Mesenteric fat pad (tissue), 1 donor: Measurements from ENCODE around the gene VRK3. TPM values are rescaled to one million over a fixed set of nuclear protein-coding genes. Genes with fewer than 3 reads are reported as not detected.
"Not testable (repeated sequence)": the region's sequence is repeated elsewhere in the genome, so short reads cannot be mapped to it uniquely, and the experiment has no call there.

Experiments used
- DNase-seq: peaks from one replicate; pipeline ENCODE4 v3.0.0-alpha.2; 2020; ENCODE audit warnings: low spot score
- total RNA-seq: library from RNA; stranded (reverse); fragmentation: NEBNext Ultra II Directional; extraction: Animal tissue kit (Norgen Biotek cat#: 25700); gene quantifications from one replicate; pipeline ENCODE4 v1.2.1, GENCODE V29; 2021
- donor health status: DM: yes; HTN: yes; CAD: no.

VRK3 gene
- total RNA-seq, 1 donor from 2014 or later, result 27.5 TPM

DNA sequence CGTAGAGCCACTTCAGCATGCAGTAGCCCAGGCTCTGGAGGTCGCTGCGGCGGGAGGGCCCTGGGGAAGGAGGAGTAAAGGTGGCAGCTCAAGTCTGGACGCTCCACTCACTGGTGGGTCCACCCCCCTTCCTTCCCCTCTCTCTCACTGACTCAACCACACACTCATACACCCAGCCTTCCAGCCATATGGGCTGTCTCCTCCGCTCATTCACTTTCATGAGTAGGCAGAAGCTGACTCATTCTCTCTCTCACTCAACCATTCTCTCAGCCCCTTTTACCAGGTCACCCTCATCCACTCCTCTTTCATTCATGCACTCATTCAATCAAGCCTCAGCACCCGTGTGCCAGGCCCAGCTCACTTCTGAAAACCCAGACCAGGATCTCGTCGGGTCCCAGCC, 36.7 kb downstream of the VRK3 start:
- no peak for DNase-seq

DNA sequence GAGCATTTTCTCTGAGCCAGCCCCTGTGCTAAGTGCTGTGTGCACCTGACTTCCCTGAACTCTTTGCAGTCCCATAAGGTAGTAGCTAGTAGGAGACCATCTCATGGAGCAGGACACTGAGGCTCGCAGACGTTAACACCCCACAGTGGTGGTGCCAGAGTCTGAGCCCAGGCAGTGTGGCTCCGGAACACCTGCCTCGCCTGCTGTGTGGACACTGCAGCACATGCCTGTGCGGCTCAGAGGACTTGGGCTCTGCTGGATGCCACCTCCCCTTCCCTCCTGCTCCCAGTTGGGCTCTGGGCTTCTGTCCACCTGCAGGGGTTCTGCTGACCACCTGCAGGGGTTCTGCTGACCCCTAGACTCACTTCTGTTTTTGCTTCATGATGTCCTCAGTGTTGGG, 37.2 kb downstream of the VRK3 start:
- DNase-seq, result no peak

DNA sequence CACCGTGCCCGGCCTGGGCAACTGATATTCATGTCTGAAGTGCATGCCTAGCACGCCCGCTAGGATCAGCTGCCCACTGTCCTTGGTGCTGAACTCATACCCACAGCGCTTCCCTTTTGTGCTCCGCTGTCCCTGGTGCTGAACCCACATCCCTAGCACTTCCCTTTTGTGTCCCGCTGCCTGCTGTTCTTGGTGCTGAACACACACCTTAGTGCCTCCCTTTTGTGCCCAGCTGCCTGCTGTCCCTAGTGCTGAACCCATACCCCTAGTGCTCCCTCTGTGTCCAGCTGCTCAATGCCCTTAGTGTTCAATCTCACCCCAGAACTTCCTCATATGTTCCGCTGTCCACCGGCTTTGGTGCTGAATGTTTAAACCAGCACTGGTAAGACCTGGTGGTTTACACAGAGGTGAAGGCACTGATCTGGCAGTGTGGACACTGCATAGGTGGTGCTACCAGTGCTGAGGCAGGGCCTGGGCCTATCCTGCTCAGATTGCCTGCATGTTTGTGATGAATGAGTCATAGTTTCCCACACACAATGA, 37.9 kb downstream of the VRK3 start:
- no peak for DNase-seq

DNA sequence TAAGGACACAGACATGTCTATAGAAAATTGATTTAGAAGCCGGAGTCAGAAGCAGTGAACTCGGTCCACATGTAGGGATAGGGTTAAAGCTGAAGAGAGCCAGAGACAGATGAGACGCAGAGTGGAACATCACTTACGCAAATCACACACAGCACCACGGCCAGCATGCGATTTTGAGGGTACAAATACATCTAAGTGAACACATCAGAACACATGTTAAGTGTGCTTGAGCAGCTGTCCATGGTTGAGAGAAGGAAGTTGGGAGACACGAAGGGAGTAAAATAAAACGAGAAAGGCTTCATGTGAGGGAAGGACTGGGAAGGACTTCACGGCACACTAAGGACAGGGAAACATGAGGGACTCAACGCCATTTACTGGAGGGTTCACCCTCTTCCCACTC, 38.8 kb downstream of the VRK3 start:
- no peak for DNase-seq

DNA sequence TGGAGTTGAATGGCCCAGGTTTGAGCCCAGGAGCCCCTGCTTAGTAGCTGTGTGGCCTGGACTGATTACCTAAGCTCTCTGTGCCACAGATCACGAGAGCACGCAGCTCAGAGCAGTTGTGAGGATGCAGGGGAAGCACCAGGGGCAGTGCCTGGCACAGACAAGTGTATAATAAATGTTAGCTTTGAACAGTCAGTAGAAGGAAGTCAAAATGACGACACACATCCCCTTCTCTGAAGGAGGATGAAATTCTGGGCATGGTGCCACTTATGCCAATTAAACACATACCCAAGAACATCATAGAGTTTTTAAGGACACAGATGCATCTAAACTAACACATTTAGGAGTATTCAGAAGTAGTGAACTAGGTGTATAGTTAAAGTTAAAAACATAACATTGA, 39.3 kb downstream of the VRK3 start:
- DNase-seq, result no peak

DNA sequence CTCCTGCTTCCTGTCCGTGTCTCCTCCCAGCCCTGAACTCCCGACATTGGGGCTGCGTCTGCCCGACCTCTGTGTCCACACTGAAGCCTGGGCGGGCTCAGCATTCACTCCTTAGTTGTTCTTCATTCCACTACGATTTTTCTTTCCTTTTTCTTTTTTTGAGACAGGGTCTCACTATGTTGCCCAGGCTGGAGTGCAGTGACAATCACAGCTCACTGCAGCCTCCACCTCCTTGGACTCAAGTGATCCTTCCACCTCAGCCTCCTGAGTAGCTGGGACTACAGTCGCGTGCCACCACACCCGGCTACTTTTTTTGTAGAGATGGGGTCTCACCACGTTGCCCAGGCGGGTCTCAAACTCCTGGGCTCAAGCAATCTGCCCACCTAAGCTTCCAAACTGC, 40.7 kb downstream of the VRK3 start:
- DNase-seq, result no peak

DNA sequence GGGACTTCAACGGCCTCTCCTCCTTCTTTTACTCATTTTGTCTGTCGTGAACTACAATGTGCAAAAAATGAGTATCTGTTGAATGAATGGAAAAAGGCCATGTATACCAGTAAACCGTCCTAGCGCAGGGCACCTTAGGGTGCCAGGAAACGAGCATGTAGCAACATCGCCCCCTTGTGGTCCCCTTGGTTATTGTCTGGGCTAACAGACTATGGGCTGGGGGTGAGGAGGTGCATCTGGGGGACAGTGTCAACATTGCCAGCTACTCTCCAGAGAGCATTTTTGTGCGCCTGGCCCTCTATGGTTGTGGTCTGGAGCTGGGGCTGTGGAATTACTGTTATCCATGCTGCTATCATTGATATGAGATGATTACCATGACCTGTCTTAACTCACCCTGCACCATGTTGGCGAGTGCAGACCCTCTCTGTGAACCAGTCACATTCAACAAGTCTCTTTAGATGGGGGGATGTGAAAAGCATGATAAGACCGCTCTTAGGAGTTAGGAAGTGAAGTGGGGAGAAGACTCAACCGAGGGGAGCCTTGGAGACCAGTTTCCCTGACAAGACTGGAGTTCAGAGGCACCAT, 41.4 kb downstream of the VRK3 start:
- no peak for DNase-seq

DNA sequence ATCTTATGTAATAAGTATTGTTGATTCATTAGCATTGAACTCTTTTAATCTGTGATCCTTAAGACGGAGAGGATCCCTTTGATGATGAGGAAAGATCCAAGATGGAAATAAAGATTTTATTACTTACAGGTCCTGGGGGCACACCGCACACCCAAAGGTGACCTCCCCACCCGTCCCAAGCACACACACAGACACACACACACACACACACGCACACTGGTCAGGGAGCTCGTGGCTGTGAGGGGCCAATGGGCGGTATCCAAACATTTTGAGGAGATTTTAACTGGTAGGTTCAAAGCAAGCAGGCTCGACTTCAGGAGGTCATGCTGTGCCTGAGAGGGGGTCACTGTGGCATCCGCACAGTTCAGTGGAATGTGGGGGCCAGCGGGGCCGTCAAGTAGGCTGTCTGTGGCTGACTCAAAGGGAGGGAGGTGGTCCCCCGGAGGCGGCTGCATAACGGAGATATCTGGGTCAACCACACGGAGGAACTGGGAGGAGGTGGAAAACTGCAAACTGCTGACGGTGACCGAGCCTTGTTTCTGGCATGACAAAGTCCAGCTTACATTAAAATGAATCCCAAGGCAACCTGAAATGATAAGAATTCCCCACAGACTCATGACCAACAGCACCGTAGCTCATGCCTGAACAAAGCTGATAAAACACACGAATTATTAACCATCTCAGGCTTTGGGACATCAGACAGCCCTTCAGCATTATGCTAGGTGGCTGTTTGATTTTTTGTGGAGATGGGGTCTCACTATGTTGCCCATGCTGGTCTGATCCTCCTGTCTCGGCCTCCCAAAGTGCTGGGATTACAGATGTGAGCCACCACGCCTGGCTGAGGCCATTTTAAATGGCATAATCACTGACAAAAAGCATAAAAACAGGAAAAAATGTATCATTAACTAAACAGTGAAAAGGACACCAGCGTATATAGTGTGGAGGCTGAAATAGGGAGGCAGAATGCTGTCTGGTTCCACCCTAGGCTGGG, 43.3 kb downstream of the VRK3 start:
- DNase-seq, result no peak

DNA sequence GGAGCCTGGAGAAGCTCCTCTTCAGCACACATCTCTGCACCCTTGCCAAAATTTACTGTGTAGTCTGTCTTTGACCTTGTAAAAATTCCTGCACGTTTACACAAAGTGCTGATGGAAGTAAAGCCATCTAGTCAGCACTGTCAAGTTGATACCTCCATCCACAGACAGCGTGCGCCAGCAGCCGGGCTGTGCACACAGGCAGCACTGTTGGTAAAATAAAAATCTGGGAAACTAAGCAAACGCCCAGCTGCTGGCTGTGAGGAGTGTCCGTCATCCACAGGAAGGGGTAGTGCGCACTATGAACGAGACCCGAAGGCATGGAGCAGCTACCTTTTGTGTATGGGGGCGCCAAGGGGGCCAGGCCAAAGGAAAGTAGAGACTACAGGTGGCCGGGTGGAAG, 46.8 kb downstream of the VRK3 start:
- DNase-seq, result no peak

DNA sequence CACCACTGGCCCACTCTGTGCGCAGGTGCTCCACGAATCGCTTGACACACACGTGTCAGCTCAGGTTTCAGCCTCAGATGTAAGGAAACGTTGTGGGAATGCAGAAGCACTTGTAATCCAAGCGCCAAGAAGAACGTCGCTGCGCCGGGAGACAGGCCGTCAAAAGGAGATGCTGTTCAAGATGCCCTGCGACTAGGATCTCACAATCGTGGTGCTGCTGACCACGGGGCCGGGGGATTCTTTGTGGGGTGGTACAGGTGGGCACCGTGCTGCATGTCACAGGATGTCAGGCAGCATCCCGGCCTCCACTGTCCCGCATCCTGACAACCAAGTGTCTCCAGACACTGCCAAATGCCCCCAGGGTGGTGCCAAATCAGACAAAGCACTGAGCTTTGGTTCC, 47.3 kb downstream of the VRK3 start:
- DNase-seq, result no peak

DNA sequence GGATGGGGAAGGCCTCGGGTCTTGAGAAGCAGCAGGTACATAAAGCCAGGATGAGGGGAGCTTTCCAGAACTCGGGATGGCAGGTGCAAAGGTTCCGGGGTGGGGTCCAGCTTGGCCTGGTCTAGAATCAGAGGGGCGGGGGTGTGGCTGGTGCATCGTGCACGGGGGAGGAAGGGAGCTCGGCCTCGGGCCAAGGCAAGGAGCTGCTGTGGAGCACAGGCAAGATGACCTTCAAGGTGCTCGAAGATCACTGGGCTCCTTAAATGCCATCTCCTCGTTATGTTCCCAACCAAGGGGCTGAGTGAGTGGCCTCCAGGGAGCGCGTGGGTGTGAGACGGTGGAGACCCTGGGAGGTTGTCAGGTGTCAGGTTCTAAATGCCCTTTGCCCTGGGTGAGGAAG, 48.1 kb downstream of the VRK3 start:
- DNase-seq, result no peak

DNA sequence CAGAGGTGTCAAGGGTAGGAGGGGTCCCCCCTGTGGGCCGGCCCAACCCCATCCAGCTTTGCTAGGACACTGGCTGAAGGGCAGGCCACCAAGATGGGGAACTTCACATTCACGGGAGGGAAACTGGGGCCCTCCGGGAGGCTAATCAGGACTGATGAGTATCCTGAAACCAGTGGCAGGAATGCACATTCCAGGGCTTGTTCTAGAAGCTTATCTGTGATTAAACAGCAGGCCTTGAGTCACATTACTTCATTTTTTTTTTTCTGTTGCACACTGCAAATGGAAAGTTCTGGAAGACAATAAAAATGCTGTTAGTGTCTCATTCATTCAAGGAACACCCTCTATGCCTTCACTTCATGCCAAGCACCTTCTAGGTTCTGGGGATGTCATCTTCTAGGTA, 48.7 kb downstream of the VRK3 start:
- no peak for DNase-seq

DNA sequence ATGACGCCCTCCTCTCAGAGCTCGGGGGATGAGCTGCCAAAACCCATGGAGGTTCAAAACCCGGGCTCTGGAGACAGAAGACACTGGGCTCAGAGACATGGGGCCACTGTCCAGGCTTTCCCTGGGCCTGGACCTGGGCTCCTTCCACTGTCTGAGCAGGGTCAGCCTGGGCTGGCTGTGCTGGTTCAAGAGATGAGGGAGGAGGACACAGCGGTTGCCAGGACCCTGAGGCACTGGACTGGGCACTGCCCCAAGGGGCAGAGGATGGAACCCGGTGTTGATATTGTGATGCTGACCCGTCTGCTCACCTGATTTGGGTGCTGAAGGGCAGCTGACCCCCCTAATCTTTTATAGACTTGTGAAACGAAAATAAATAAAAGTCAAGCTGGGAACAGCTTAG, 50.1 kb downstream of the VRK3 start:
- DNase-seq, result no peak

DNA sequence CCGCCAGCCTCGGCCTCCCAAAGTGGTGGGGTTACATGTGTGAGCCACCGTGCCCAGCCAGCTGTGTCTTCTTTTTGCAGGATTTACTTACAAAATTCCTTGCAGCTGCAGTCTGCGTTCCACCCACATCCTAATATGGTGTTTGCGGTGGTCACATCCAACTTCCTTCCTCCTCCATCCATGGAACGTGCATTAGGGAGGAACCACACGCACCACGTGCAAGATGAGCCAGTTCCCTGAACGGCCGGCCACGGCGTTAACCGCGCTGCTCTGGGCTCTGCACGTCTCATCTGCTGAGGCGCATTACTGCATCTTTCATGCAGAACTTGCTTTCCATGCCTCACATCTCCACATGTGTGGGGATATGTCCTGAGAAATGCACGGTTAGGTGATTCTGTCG, 51.2 kb downstream of the VRK3 start:
- no peak for DNase-seq

DNA sequence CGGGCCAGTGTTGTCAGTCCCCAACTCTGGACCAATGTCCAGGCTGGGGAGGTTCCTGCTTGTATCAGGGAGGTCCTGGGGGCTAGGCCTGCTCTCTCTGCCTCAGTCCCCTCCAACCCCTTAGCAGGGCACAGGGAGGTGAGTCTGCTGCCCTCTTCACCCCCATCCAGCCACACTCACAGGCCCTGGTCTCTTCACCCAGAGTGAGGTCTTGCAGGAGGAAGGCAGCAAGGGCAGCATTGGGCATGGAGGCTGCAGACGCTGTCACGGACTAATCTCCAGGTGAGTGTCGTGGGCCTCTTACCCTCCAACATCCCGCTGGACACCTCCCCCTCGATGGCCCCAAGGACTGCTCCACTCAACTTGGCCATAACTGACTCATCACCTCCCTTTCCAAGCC, 52.3 kb downstream of the VRK3 start:
- no peak for DNase-seq

DNA sequence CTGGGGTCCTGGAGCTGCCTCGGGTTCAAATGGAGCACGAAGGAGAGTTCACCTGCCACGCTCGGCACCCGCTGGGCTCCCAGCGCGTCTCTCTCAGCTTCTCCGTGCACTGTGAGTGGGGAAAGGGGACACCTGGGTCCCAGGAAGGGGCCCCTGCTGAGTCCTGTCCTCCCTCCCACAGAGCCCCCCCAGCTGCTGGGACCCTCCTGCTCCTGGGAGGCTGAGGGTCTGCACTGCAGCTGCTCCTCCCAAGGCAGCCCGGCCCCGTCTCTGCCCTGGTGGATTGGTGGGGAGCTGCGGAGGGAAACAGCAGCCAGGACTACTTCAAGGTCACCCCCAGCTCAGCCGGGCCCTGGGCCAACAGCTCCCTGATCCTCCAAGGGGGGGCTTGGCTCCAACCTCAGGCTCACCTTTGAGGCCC, 53.2 kb downstream of the VRK3 start:
- DNase-seq, result no peak

DNA sequence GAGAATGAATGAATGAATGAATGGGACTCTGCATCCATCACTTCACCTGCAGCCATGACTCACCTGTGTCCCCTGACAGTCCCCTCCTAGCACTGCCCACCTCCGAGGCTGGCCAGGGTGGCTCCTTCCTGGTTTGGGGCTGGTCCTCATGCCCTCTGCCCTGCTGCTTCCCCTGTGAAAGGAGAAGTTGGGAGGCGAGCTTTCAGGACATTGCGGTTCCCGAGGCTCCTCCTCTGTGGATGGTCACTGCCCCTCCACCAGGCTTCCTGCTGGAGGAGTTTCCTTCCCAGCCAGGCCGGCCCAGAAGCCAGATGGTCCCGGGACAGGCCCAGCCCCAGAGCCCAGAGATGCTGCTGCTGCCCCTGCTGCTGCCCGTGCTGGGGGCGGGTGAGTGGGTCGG, 55.8 kb downstream of the VRK3 start:
- not testable (repeated sequence) for DNase-seq

DNA sequence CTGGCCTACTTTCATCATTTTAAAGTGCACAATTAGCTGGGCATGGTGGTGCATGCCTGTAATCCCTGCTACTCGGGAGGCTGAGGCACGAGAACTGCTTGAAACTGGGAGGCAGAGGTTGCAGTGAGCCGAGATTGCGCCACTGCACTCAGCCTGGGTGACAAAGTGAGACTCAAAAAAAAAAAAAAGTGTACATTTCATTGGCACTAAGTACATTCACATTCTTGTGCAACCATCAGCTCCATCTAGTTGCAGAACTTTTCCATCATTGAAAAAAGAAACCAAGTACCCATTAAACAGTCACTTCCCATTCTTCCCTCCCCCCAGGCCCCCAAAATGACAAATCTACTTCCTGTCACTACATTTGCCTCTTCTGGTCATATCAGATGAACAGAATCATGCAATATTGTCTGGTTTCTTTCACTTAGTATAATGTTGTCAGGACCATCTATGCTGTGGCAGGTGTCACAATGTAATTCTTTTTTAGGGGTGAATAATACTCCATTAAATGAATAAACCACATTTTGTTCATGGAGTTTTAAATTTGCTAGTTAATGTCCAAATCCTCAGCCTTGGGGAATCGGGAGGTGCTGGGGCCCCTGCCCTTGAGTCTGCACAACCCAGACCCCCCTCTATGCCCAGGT, 56.8 kb downstream of the VRK3 start:
- no peak for DNase-seq

DNA sequence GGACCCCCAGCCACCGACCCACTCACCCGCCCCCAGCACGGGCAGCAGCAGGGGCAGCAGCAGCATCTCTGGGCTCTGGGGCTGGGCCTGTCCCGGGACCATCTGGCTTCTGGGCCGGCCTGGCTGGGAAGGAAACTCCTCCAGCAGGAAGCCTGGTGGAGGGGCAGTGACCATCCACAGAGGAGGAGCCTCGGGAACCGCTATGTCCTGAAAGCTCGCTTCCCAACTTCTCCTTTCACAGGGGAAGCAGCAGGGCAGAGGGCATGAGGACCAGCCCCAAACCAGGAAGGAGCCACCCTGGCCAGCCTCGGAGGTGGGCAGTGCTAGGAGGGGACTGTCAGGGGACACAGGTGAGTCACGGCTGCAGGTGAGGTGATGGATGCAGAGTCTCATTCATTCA, 64.2 kb downstream of the VRK3 start, which contains the start of gene SIGLEC11:
TSS of gene SIGLEC11 (minus strand) at position 193 of the 400 bp plus-strand sequence. CDS start at position 102, 91 bp downstream.
- not testable (repeated sequence) for DNase-seq

DNA sequence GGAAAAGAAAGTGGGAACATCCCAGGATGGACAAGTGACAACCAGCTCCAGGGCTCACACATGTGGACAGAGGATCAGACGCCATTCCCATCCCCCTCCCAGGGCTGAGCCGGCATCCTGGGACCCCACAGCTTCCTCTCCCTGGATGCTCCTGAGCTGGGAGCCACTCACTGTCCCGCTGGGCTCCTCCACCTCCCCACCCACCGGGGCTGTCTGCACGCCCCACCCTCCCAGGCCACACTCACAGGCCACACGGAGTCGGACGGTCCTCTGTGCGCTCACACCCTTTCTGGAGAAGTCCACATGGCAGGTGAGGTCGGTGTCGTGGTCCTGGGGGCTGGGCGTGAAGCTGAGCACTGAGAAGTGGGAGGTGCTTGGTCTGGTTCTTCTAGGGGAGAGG, 65.3 kb downstream of the VRK3 start:
- not testable (repeated sequence) for DNase-seq

DNA sequence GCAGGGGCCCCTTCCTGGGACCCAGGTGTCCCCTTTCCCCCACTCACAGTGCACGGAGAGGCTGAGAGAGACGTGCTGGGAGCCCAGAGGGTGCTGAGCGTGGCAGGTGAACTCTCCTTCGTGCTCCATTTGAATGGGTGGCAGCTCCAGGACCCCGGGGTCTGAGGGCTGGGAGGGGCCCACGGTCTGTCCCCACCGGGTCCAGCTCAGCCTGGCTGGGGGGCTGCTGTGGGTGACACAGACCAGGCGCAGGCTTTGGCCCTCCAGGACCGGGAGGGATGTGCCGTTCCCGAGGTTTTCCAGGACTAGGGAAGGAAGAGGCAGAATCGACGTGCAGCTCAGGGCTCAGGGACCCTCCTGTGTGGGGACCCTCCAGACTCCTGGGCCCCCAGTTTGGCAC, 66.6 kb downstream of the VRK3 start:
- DNase-seq, result not testable (repeated sequence)

DNA sequence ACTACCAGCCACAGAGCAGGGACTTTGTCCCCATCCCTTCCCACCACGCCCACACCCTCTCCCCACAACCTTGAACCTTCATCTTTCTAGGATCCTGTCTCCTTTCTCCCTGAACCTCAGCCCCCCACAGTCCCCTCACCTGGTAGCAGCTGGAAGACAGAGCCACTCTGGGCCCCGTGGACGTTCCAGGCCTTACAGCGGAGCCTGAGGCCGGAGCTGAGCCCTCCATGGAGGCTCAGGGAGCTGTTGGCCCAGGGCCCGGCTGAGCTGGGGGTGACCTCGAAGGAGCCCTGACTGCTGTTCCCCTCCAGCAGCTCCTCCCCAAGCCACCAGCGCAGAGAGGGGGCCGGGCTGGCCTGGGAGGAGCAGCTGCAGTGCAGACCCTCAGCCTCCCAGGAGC, 67.0 kb downstream of the VRK3 start:
- not testable (repeated sequence) for DNase-seq
